ENCODE results near the gene AP5S1. TPM values are rescaled to one million over a fixed set of nuclear protein-coding genes. Genes with fewer than 3 reads are reported as not detected.

Gene AP5S1
- total RNA-seq, 1 donor from 2014 or later = 8.9 TPM

DNA sequence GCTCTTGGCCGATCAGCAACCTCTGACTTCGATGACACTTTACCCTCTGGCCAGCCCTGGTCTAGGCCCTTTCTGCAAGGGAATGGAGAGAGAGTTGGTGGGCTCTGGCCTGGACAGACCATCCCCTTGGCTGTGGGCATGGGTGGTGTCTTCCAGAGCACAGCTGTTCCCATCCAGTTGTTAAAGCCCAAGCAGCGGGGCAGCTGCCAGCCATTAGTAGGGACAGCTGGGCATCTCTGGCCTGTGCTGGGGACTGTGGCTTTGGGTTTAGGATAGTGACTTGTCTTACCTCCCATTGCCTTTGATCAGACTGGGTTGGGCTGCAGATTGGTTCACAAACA lies 21.5 kb upstream of the AP5S1 start:
- Histone ChIP-seq H3K9ac (ENCODE audit: low read depth in 1 of 3, low read length in 3 of 3) (peak overlapping the region in 1 of 3 donors; percentile 54), H3K4me1 (ENCODE audit: control insufficient read depth in 3 of 3, insufficient read depth in 3 of 3, low read length in 3 of 3) (peaks cover 8 to 27% (median 15%) of the 10 kb centered on the region in 3 donors), H3K36me3 (ENCODE audit: control insufficient read depth in 3 of 3, insufficient read depth in 3 of 3, low read length in 3 of 3) (peaks cover 10 to 30% (median 16%) of the 10 kb centered on the region in 3 donors)

GRCh38 chr20:3800256-3800877 lies 20.0 kb upstream of the AP5S1 start:
- Histone ChIP-seq H3K4me1 (ENCODE audit: control insufficient read depth in 3 of 3, insufficient read depth in 3 of 3, low read length in 3 of 3) (peaks cover 8 to 27% (median 13%) of the 10 kb centered on the region in 3 donors), H3K27ac (ENCODE audit: low read depth, low read length) (no peak overlapping the region)

More for the DNA sequence above, 21.5 kb upstream of the AP5S1 start:
- Histone ChIP-seq H3K9me3 (ENCODE audit: control insufficient read depth in 3 of 3, low read length in 3 of 3) (no peaks in the 10 kb centered on the region), H3K4me3 (ENCODE audit: low read length in 3 of 3) (no peak overlapping the region), H3K27me3 (ENCODE audit: control insufficient read depth in 3 of 3, insufficient read depth in 3 of 3, low read length in 3 of 3) (no peaks in the 10 kb centered on the region), H3K27ac (ENCODE audit: low read depth, low read length) (peak overlapping the region; percentile 12)

GRCh38 chr20:3800878-3801260 lies 19.5 kb upstream of the AP5S1 start:
- H3K27ac ChIP-seq (ENCODE audit: low read depth, low read length) = no peak overlapping the region
- H3K27me3 ChIP-seq (ENCODE audit: control insufficient read depth in 3 of 3, insufficient read depth in 3 of 3, low read length in 3 of 3) = no peaks in the 10 kb centered on the region
- H3K4me3 ChIP-seq (ENCODE audit: low read length in 3 of 3) = no peak overlapping the region
- no peaks in the 10 kb centered on the region for H3K9me3 ChIP-seq (ENCODE audit: control insufficient read depth in 3 of 3, low read length in 3 of 3)
- peaks cover 11 to 28% (median 12%) of the 10 kb centered on the region in 3 donors for H3K4me1 ChIP-seq (ENCODE audit: control insufficient read depth in 3 of 3, insufficient read depth in 3 of 3, low read length in 3 of 3)
- peaks cover 16 to 36% (median 18%) of the 10 kb centered on the region in 3 donors for H3K36me3 ChIP-seq (ENCODE audit: control insufficient read depth in 3 of 3, insufficient read depth in 3 of 3, low read length in 3 of 3)
- H3K9ac ChIP-seq (ENCODE audit: low read depth in 1 of 3, low read length in 3 of 3) = no peak overlapping the region

More at GRCh38 chr20:3800256-3800877, 20.0 kb upstream of the AP5S1 start:
- peaks cover 16 to 36% (median 18%) of the 10 kb centered on the region in 3 donors for H3K36me3 ChIP-seq (ENCODE audit: control insufficient read depth in 3 of 3, insufficient read depth in 3 of 3, low read length in 3 of 3)
- peak overlapping the region in 1 of 3 donors; percentile 51 for H3K9ac ChIP-seq (ENCODE audit: low read depth in 1 of 3, low read length in 3 of 3)
- no peaks in the 10 kb centered on the region for H3K27me3 ChIP-seq (ENCODE audit: control insufficient read depth in 3 of 3, insufficient read depth in 3 of 3, low read length in 3 of 3)
- no peak overlapping the region for H3K4me3 ChIP-seq (ENCODE audit: low read length in 3 of 3)
- H3K9me3 ChIP-seq (ENCODE audit: control insufficient read depth in 3 of 3, low read length in 3 of 3) = no peaks in the 10 kb centered on the region

DNA sequence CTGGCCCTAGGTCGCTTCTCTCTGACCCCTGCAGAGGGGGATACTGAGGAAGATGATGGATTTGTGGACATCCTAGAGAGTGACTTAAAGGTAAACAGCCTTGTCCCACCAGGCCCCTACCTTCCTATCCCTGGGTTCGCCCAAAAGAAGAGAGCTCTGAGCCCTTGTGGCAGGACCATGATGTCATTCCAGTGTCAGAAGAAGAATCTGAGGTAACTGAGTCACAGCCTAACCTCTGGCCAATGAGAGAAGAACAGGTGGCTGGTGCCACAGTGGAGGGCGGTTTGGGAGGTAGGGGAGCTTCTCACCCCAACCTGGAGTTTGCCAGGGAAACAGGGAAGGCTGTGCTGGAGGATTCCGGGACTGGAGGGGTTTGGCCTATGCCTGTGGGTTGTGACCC lies 19.0 kb upstream of the AP5S1 start:
- Histone ChIP-seq H3K27ac (ENCODE audit: low read depth, low read length) (no peak overlapping the region), H3K36me3 (ENCODE audit: control insufficient read depth in 3 of 3, insufficient read depth in 3 of 3, low read length in 3 of 3) (peaks cover 16 to 36% (median 18%) of the 10 kb centered on the region in 3 donors), H3K27me3 (ENCODE audit: control insufficient read depth in 3 of 3, insufficient read depth in 3 of 3, low read length in 3 of 3) (no peaks in the 10 kb centered on the region), H3K4me1 (ENCODE audit: control insufficient read depth in 3 of 3, insufficient read depth in 3 of 3, low read length in 3 of 3) (peaks cover 15 to 32% (median 16%) of the 10 kb centered on the region in 3 donors), H3K4me3 (ENCODE audit: low read length in 3 of 3) (no peak overlapping the region), H3K9me3 (ENCODE audit: control insufficient read depth in 3 of 3, low read length in 3 of 3) (no peaks in the 10 kb centered on the region), H3K9ac (ENCODE audit: low read depth in 1 of 3, low read length in 3 of 3) (no peak overlapping the region)

DNA sequence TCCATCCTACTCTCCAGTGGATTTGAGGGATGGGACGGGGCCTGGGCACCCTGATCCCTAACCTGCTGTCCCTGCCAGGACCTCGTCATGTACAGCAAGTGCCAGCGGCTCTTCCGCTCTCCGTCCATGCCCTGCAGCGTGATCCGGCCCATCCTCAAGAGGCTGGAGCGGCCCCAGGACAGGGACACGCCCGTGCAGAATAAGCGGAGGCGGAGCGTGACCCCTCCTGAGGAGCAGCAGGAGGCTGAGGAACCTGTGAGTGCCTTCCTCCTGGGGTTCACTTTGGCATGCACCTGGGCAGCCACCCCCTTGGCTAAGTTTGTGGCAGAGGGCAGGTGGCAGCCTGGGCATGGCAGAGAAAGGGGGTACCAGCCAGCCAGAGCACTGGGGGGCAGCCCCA lies 18.5 kb upstream of the AP5S1 start:
- no peak overlapping the region for H3K27ac ChIP-seq (ENCODE audit: low read depth, low read length)
- H3K36me3 ChIP-seq (ENCODE audit: control insufficient read depth in 3 of 3, insufficient read depth in 3 of 3, low read length in 3 of 3) = peaks cover 16 to 36% (median 18%) of the 10 kb centered on the region in 3 donors
- H3K27me3 ChIP-seq (ENCODE audit: control insufficient read depth in 3 of 3, insufficient read depth in 3 of 3, low read length in 3 of 3) = no peaks in the 10 kb centered on the region
- peaks cover 15 to 30% (median 15%) of the 10 kb centered on the region in 3 donors for H3K4me1 ChIP-seq (ENCODE audit: control insufficient read depth in 3 of 3, insufficient read depth in 3 of 3, low read length in 3 of 3)
- H3K4me3 ChIP-seq (ENCODE audit: low read length in 3 of 3) = no peak overlapping the region
- no peaks in the 10 kb centered on the region for H3K9me3 ChIP-seq (ENCODE audit: control insufficient read depth in 3 of 3, low read length in 3 of 3)
- H3K9ac ChIP-seq (ENCODE audit: low read depth in 1 of 3, low read length in 3 of 3) = no peak overlapping the region

- peaks cover 16 to 36% (median 18%) of the 10 kb centered on the region in 3 donors for H3K36me3 ChIP-seq (ENCODE audit: control insufficient read depth in 3 of 3, insufficient read depth in 3 of 3, low read length in 3 of 3)
- no peaks in the 10 kb centered on the region for H3K9me3 ChIP-seq (ENCODE audit: control insufficient read depth in 3 of 3, low read length in 3 of 3)
- peaks cover 20 to 34% (median 21%) of the 10 kb centered on the region in 3 donors for H3K4me1 ChIP-seq (ENCODE audit: control insufficient read depth in 3 of 3, insufficient read depth in 3 of 3, low read length in 3 of 3)
- H3K9ac ChIP-seq (ENCODE audit: low read depth in 1 of 3, low read length in 3 of 3) = no peak overlapping the region
- no peak overlapping the region for H3K27ac ChIP-seq (ENCODE audit: low read depth, low read length)
- H3K27me3 ChIP-seq (ENCODE audit: control insufficient read depth in 3 of 3, insufficient read depth in 3 of 3, low read length in 3 of 3) = no peaks in the 10 kb centered on the region
- H3K4me3 ChIP-seq (ENCODE audit: low read length in 3 of 3) = no peak overlapping the region
Observed at GRCh38 chr20:3802524-3803239, 17.7 kb upstream of the AP5S1 start.

- no peaks in the 10 kb centered on the region for H3K9me3 ChIP-seq (ENCODE audit: control insufficient read depth in 3 of 3, low read length in 3 of 3)
- H3K27me3 ChIP-seq (ENCODE audit: control insufficient read depth in 3 of 3, insufficient read depth in 3 of 3, low read length in 3 of 3) = no peaks in the 10 kb centered on the region
- H3K36me3 ChIP-seq (ENCODE audit: control insufficient read depth in 3 of 3, insufficient read depth in 3 of 3, low read length in 3 of 3) = peaks cover 16 to 36% (median 18%) of the 10 kb centered on the region in 3 donors
- H3K4me3 ChIP-seq (ENCODE audit: low read length in 3 of 3) = no peak overlapping the region
- H3K4me1 ChIP-seq (ENCODE audit: control insufficient read depth in 3 of 3, insufficient read depth in 3 of 3, low read length in 3 of 3) = peaks cover 25 to 40% (median 28%) of the 10 kb centered on the region in 3 donors
- no peak overlapping the region for H3K9ac ChIP-seq (ENCODE audit: low read depth in 1 of 3, low read length in 3 of 3)
- no peak overlapping the region for H3K27ac ChIP-seq (ENCODE audit: low read depth, low read length)
Observed at GRCh38 chr20:3803289-3803688, 17.1 kb upstream of the AP5S1 start.

- Histone ChIP-seq H3K9ac (ENCODE audit: low read depth in 1 of 3, low read length in 3 of 3) (no peak overlapping the region), H3K36me3 (ENCODE audit: control insufficient read depth in 3 of 3, insufficient read depth in 3 of 3, low read length in 3 of 3) (peaks cover 16 to 36% (median 17%) of the 10 kb centered on the region in 3 donors), H3K9me3 (ENCODE audit: control insufficient read depth in 3 of 3, low read length in 3 of 3) (no peaks in the 10 kb centered on the region), H3K27me3 (ENCODE audit: control insufficient read depth in 3 of 3, insufficient read depth in 3 of 3, low read length in 3 of 3) (no peaks in the 10 kb centered on the region), H3K4me3 (ENCODE audit: low read length in 3 of 3) (no peak overlapping the region), H3K4me1 (ENCODE audit: control insufficient read depth in 3 of 3, insufficient read depth in 3 of 3, low read length in 3 of 3) (peaks cover 25 to 40% (median 29%) of the 10 kb centered on the region in 3 donors), H3K27ac (ENCODE audit: low read depth, low read length) (no peak overlapping the region)
Observed at GRCh38 chr20:3803854-3804253, 16.5 kb upstream of the AP5S1 start.

GRCh38 chr20:3804254-3804751 lies 16.0 kb upstream of the AP5S1 start:
- no peaks in the 10 kb centered on the region for H3K9me3 ChIP-seq (ENCODE audit: control insufficient read depth in 3 of 3, low read length in 3 of 3)
- no peaks in the 10 kb centered on the region for H3K27me3 ChIP-seq (ENCODE audit: control insufficient read depth in 3 of 3, insufficient read depth in 3 of 3, low read length in 3 of 3)
- no peak overlapping the region for H3K9ac ChIP-seq (ENCODE audit: low read depth in 1 of 3, low read length in 3 of 3)
- H3K4me1 ChIP-seq (ENCODE audit: control insufficient read depth in 3 of 3, insufficient read depth in 3 of 3, low read length in 3 of 3) = peaks cover 25 to 35% (median 29%) of the 10 kb centered on the region in 3 donors
- peaks cover 16 to 36% (median 16%) of the 10 kb centered on the region in 3 donors for H3K36me3 ChIP-seq (ENCODE audit: control insufficient read depth in 3 of 3, insufficient read depth in 3 of 3, low read length in 3 of 3)
- no peak overlapping the region for H3K4me3 ChIP-seq (ENCODE audit: low read length in 3 of 3)
- no peak overlapping the region for H3K27ac ChIP-seq (ENCODE audit: low read depth, low read length)

DNA sequence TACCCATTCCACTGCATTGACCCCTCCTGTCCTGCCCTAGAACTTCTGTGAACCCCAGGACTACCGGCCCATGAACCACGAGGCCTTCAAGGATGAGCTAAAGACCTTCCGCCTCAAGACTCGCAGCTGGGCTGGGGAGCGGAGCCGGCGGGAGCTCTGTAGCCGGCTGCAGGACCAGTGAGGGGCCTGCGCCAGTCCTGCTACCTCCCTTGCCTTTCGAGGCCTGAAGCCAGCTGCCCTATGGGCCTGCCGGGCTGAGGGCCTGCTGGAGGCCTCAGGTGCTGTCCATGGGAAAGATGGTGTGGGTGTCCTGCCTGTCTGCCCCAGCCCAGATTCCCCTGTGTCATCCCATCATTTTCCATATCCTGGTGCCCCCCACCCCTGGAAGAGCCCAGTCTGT lies 15.6 kb upstream of the AP5S1 start:
- Histone ChIP-seq H3K36me3 (ENCODE audit: control insufficient read depth in 3 of 3, insufficient read depth in 3 of 3, low read length in 3 of 3) (peaks cover 16 to 36% (median 16%) of the 10 kb centered on the region in 3 donors), H3K9ac (ENCODE audit: low read depth in 1 of 3, low read length in 3 of 3) (no peak overlapping the region), H3K4me3 (ENCODE audit: low read length in 3 of 3) (no peak overlapping the region), H3K27ac (ENCODE audit: low read depth, low read length) (no peak overlapping the region), H3K27me3 (ENCODE audit: control insufficient read depth in 3 of 3, insufficient read depth in 3 of 3, low read length in 3 of 3) (no peaks in the 10 kb centered on the region), H3K9me3 (ENCODE audit: control insufficient read depth in 3 of 3, low read length in 3 of 3) (no peaks in the 10 kb centered on the region), H3K4me1 (ENCODE audit: control insufficient read depth in 3 of 3, insufficient read depth in 3 of 3, low read length in 3 of 3) (peaks cover 25 to 31% (median 26%) of the 10 kb centered on the region in 3 donors)

All from skeletal muscle tissue (tissue), 4 donors.